Activated CD4-positive, CD25-positive, alpha-beta regulatory T cell treated with anti-CD3 and anti-CD28 coated beads, Interleukin-2, amount 50 U/mL, for 16 hours (primary cell): ENCODE measurements around the gene CEP78.
"Not testable (repeated sequence)": the region's sequence is repeated elsewhere in the genome, so short reads cannot be mapped to it uniquely, and the experiment has no call there.

Experiments
- DNase-seq: peaks from one replicate; pipeline ENCODE4 v3.0.0-alpha.2; 2020; ENCODE audit warnings: low read depth, low spot score

Gene CEP78

DNA sequence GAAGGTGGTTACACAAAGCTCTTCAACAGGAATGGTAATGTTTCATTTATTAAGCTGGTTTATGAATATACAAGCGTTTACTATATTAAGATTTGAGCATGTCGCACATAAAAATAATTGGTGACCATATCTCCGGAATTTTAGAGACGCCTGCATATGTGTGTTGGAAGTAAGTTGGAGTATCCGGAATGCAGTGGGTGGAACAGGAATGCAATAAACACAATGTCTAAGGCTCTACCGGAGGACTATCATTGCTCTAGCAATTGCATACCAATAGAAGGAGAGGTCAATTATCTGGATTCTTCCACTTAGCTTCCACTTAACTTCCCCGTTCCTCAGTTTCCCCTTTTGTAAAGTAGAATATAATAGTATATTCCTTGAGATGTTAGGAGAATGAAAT, 1.1 kb upstream of the CEP78 start:
- no peak for DNase-seq

DNA sequence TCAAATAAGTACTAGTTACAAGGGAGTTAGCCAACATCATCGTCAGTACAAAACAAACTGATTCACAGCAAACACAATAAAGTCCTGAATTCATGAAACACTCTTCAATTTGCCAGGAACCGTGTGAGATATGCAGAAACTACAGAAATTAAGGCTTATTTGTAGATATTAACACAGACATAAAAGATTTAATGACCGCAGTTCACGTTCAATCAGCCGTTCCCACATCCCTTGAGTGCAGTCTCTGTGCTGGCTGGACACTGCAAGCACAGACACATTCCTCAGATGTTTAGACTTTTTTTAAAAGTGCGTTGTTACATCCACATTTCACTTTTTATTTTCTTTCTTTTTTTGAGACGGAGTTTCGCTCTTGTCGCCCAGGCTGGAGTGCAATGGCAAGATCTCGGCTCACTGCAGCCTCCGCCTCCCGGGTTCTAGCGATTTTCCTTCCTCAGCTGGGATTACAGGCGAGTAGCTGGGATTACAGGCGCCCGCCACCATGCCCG, 566 bp upstream of the CEP78 start:
- no peak for DNase-seq

DNA sequence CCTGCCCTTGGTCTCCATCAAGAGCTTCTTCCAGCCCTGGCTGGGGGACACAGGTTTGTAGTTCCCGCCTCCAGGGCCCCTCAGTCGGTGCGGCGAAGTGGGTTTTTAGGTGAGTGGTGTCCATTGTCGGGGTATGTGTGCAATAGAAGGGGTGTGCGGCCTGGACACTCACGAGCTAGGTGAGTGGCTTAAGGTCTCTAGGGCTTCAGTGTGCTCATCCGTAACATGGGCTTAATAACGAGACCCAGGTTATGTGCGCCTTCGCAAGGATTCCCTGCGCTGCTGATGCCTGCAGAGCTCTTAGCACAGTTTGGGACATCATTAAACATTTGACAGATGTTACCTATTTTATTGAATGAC, 656 bp downstream of the CEP78 start:
- DNase-seq, result no peak

DNA sequence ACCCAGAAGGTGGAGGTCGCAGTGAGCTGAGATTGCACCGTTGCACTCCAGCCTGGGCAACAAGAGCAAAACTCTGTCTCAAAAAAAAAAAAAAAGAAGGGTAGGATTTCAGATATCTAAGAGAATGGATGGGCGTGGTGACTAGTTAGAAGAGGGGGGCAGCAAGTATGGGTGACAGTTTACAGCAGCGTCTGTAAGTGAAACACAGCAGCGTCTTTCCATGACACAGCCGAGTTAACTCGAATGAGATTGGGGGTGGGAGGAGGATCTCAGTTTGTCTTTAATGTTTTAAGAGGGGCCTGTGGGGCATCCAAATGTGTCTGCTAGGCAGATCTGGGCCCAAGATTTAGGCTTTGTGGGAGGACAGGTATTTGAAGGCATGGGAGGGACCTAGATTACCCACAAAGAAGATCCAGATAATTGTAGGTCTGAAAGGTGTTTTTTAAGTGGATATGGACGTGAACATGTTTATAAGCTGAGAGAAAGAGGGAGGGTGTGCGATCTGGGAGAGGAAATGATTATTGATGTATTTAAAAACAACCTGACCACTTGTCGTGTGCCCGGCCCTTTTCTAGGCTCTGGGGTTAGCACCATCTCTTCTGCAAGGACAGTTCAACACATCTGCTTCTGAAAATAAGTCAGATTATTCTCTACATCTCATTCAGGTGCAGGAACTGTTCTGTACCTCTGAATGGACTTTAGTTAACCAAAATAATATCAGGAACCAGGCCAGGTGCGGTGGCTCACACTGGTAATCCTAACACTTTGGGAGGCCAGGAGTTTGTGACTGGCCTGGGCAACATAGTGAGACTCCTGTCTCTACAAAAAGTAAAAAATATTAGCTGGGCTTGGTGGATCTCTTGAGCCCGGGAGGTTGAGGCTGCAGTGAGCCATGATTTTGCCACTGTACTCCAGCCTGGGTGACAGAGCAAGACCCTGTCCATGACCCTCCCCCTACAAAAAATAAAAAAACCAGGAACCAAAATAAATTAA, 2.5 kb downstream of the CEP78 start:
- DNase-seq, result no peak

DNA sequence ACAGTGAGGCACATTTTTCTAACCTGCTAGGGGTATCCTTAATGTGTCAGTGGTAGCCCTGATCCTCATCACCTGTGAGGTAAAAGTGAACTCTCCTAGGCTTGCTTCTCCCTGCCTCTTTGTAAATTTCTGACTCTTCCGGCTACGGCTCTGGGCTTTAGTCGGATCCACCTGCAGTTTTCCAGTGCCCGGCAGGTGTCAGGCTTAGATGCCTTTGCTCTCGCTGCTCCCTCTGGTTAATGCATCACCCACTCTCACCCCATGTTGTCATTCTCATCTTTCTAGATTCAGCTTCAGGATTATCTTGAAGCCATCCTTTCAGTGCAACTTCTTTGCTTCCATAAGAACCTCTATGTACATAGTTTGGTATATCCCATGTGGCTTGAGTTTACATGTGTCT, 3.6 kb downstream of the CEP78 start:
- no peak for DNase-seq

DNA sequence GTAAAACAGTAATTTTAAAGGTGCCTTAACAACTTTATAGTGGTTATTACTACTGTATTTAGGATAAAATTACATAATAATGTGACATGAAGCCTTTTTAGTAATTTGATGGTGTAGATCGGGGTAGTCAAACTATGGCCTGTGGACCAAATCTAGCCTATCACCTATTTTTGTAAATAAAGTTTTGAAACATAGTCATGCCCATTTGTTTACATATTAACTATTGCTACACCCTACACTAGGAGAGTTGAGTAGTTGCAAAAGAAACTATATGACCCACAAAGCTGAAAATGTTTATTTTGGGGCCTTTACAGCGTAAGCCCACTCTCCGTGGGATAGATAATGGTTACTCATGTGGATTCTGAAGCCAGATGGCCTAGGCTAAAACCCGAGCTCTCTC, 6.2 kb downstream of the CEP78 start:
- DNase-seq, result no peak

DNA sequence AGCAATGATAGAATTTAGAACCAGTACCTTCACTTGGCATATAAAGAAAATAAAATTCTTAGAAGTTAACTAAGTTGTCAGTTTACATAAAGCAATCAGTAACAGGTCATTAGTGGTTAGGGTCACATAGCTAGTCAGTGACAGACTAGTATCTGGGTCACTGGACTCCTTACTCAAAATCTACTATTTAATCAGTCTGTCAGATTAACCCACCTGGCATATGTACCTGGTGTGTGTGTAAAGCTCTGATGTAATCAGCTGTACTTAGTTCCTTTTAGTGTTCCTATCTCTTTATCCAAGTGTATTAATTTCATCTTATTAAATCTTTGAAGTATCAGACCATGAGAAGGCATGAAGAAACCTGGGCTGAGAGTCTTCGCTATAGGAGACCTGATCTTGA, 7.3 kb downstream of the CEP78 start:
- no peak for DNase-seq

DNA sequence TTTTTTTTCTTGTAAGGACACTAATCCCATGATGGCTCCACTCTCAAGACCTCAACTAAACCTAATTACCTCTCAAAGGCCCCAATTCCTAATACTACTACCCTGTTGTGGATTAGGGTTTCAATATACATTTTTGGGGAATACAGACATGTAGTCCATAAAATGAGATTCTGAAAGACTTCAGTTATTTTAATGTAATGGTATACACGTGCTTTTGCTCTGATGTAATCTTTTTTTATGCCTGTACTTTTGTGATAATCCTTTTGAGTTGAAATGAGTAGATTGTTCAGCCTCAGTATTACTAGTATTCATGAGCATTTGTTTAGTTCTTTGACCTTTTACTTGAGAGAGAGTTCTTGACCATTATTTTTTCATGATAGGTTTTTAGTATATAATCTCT, 9.5 kb downstream of the CEP78 start:
- DNase-seq, result no peak

DNA sequence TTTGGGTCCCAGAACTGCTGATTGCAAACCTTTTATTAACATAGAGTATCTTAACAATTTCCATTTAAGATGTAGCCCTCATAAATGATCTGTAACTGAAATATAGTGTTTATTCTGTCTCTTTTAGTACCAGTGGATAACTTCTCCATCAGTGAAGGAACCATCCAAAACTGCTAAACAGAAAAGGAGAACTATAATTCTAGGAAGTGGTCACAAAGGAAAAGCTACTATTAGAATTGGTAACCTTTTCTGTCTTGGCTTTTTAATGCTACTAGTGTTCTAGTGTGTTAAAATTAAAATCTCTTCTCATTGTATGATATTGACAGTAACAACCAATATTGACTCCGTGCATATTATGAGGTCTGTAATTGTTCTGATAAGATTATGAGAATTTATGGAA, 12.8 kb downstream of the CEP78 start:
- DNase-seq, result no peak

DNA sequence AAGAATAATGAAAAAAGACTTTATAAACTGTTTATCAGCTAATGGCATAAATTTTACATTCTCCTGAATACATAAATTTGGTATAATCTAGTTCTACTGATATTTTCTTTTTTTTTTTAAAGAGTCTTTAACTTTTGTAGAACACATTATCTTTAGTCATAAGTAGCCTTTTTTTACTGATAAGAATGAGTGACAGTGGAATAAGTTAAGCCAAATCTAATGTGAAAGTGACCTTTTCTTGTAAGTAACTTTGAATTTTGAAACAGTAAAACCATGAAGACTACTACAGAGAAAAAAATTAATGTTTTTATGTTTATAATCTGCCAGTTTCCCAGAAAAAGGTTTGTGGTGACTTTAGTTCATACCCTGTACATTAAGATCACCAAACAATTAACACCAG, 13.7 kb downstream of the CEP78 start:
- DNase-seq, result no peak

DNA sequence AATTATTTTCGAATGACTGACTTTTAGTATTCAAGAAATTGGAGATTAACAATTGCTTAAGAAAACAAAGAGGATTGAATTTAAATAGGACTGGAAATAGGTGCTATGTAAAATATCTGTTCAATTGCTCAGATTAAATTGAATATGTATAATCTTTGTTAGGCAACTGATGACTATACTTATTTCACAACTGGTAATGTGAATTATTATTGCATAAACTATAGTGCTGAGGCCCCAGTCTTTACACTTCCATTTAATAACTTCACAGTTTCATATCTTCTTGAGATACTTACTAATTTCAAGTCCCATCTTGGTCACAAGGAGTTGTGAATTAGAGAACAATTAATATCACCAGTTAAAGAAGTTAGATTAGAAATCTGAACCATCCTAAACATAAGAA, 16.7 kb downstream of the CEP78 start:
- no peak for DNase-seq

DNA sequence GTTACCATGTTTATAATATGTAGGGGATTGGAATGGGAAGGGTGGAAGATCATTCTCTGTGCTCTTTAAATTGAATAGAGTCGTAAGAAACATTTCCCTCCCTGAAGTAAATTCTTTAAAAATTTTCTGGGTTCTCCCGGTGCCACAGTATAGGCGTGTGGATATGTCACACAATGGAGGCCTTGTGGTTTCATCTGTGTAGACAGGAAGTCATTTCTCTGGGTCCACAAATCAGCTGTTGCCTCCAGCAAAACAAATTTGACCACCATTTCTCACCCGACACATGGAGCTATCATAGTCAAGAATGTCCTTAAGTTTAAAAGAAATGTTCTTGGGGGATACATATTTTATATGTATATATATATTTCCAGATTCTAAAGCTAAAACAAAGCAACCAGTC, 17.4 kb downstream of the CEP78 start:
- no peak for DNase-seq

DNA sequence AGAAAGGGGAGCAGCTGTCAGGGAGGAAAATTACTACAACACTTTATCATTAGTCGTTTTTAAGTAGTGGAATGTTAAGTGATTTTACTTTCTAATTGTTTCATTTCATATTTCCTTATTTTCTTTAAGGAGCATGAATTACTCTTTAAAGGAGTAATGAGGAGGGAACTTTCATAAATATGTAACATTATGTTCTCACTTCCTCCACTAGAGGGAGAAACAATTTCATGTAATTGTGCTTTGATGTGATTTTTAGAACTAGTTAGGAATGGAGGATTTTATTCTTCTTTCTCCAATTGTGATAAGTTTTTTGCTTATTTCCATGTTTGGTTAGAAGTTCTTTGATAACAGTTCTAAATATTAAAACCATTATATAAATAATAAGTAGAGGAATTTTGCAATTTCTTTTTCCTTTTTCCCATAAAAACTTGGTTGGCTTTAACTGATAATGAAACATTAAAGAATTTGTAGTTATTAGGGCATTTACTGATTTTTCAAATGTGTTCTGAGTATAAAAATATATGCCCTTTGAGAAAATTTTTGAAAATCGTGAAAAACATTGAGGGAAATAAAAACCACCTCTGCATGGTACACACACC, 25.6 kb downstream of the CEP78 start:
- DNase-seq, result no peak

DNA sequence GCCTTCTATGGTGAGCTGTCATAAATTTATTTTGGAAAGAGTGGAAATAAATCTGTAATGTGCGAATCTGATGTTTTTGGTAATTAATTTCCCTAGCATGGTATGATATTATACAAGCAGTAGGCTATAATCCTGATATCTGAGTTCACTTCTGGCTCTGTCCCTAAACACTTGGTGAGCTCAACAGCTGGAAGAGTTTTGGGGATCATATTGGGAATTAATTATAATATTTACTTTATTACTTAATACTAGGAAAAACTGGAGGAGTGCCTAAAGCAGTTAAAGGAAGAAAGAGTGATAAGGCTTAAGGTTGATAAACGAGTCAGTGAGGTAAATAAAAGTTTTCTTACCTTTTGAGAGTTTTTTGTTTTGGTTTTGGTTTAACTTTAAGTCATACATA, 26.8 kb downstream of the CEP78 start:
- no peak for DNase-seq

DNA sequence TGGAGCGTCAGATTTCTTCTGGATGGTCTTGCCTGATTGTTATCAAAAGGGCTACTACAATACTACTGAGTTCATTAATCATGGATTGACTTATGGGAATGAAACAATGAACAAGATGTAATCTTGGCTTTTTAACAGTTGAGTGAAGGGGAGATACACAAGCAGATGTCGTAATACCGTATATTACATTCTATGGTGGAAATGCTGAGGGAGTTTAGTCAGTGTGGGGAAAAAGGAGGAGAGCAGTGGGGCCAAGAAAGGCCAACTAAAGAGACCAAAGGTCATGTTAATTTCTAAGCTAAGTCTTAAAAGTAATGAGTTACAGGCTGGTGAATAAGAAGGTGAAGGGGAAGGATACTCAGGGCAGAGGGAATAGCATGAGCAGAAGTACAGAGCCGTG, 32.0 kb downstream of the CEP78 start:
- no peak for DNase-seq

DNA sequence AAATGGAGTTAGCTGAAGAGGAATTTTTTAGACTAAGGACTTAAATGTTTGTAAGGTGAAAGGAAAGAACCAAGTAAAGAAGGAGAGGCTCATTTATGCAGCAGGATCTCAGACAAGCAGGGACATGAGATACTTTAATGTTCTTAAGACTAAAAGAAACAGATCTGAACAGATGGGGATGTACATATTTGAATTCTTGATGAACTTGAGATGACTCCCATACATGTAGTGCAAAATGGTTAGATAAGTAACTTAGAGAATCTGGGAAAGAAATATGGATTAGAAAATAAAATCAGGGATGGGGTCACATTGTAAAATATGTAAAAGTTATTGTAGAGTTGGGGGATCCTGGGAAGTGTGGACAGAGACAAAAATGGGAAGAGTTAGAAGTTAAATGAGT, 33.9 kb downstream of the CEP78 start:
- no peak for DNase-seq

DNA sequence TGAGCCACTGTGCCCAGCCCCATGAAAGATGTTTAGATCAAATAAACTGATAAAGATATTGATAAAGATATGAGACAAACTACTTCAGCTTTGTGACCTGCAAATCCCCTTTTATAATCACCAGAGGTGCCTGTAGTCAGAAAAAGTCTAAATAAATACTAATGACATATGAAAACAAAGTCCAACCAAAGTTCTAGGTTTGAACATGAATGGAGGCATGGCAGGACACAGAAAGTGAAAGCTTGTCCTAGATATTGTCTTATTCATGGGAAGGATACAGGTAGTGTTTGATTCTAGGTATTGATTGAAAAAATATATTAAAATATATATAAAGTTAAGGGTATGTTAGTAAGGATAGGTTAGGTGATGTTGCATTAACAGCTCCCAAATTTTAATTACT, 36.4 kb downstream of the CEP78 start:
- no peak for DNase-seq

DNA sequence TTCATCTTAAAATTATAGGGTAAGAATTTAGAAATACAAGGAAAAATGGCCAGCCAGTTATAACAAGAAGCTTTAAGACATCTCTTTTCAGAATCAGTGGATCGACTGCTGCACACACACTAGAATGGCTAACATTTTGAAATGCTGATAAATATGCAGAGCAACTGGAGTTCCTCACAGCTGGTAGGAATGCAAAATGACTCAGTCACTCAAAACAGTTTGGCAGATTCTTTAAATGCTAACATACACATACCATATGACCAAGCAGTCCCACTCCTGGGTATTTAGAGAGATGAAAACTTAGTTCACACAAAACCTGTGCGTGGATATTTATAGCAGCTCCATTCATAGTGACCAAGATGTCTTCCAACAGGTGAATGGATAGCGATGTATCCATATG, 37.9 kb downstream of the CEP78 start:
- no peak for DNase-seq

DNA sequence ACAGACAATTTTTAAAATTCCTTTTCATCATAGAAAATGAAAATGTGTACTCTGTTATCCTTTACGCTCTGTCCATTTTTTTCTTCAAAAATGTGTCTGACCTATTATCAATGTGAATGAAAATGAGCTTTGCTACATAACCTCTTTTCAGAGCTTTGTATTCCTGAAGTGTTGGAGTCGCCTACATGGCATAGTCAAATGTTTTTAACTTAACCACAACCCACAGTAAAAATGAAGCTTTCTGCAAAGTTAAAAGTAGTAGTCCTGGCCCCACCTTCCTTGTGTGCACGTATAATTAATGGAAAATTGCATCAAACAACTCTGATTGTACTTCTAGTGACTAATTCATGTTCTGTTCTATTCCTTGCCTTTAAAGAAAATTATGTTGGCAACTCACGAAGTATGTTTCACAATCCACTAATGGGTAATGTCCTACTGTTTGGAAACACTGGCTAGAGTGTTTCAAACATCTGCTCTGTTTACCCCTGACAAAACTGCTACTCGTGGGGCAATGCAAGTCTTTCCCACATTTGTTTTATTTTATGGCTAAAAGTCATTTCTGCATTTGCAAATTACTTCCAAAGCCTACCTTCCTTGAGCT, 42.4 kb downstream of the CEP78 start:
- no peak for DNase-seq

DNA sequence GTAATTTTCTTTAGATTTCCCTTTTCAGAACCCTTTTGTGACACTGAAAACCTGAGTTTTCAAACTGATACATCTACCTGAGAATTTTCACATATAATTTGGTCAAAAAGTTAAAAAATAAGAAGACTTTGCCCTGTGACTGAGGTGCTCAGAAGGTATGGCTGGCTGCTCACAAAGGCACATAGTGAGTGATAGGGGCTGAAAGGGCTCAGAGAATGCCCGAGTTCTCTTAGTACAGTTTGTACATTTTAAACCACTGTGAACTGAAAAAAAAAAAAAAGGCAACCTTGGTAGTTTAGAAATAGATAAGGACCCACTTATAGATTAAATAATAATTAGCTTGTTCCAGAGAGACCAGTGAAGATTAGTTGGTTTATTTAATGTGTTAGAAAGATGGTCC, 42.9 kb downstream of the CEP78 start:
- DNase-seq, result no peak

DNA sequence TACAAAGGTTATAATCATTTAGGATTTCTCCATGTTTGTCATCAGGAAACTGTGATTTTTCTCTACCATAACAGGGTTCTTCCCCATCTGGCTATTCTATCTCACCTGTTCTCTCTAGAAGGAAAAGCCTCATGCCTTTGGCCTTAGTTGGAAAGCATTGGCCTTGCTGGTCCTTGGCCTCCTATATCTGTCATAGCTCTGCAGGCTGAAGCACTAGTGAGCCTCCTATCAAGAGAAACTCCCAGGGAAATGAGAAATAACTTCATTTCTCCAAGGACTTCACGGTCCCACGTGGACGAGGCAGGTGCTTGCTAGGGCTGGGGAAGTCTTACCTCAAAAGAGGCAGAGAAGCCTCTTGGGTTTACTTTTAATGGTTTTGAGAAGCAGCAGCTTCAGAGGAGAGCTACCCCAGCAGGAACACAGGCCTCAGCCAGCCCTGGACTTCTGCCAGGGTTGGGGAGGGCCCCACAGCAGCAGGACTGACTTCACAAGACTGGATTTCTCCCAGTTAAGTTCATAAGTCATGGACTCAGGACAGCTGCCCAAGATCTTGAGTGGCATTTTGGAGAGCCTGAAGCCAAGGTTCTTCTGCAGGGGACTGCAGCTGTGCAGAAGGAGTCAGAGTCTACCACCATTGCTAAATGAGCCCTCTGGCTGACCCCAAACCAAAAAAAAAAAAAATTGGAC, 45.2 kb downstream of the CEP78 start:
- no peak for DNase-seq

DNA sequence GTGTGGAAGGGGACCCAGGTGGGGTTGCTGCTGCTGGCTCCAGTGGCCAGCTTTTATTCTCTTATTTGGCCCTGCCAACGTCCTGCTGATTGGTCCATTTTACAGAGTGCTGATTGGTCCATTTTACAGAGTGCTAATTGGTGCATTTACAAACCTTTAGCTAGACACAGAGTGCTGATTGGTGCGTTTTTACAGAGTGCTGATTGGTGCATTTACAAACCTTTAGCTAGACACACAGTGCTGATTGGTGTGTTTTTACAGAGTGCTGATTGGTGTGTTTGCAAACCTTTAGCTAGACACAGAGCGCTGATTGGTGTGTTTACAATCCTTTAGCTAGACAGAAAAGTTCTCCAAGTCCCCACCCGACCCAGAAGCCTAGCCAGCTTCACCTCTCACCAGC, 48.3 kb downstream of the CEP78 start:
- not testable (repeated sequence) for DNase-seq
